WTC11 (cell line): ENCODE results near the gene LRRN4. TPM values are rescaled to one million over a fixed set of nuclear protein-coding genes. Genes with fewer than 3 reads are reported as not detected.

Experiments used
- ATAC-seq: fragments of 200-7000 bp; cut with Tn5 transposase; 2 replicates; pipeline ENCODE4 v1.10.0; 2021; ENCODE audit warnings: mild to moderate bottlenecking, moderate library complexity
- CTCF ChIA-PET: fragments of 300-600 bp; sonication (Branson Sonifier 250); formaldehyde crosslinking; loops from one replicate; lab custom pipeline; 2021; ENCODE audit warnings: antibody characterized with exemption; lab: Charles Lee
- POLR2A ChIA-PET: fragments of 350-600 bp; sonication (Branson Sonifier 250); formaldehyde crosslinking; loops from one replicate; lab custom pipeline; 2021; ENCODE audit warnings: antibody characterized with exemption; lab: Charles Lee
- DNase-seq: peaks from one replicate; pipeline ENCODE4 v3.0.0; 2021; ENCODE audit warnings: low spot score
- H3K27ac Mint-ChIP-seq: 2 replicates; pipeline ENCODE4 v1.8.0; 2021; ENCODE audit warnings: mixed read lengths
- H3K27me3 Mint-ChIP-seq: 2 replicates; pipeline ENCODE4 v1.8.0; 2021; ENCODE audit warnings: low read depth, mild to moderate bottlenecking, moderate library complexity, mixed read lengths
- H3K36me3 Mint-ChIP-seq: 2 replicates; pipeline ENCODE4 v1.8.0; 2021; ENCODE audit warnings: mixed read lengths
- H3K4me1 Mint-ChIP-seq: 2 replicates; pipeline ENCODE4 v1.8.0; 2022; ENCODE audit warnings: mixed read lengths
- H3K4me3 Mint-ChIP-seq: 2 replicates; pipeline ENCODE4 v1.8.0; 2021; ENCODE audit warnings: mild to moderate bottlenecking, moderate library complexity, mixed read lengths
- H3K9me3 Mint-ChIP-seq: 2 replicates; pipeline ENCODE4 v1.8.0; 2021; ENCODE audit warnings: mixed read lengths
- ELF4 ChIP-seq: sonication (generic); formaldehyde crosslinking; IDR thresholded peaks from 2 replicates; pipeline ENCODE4 v1.8.1; 2022; ENCODE audit warnings: low read depth, mild to moderate bottlenecking, moderate library complexity, missing genetic modification reagents
- FOXJ3 ChIP-seq: sonication (generic); formaldehyde crosslinking; IDR thresholded peaks from 2 replicates; pipeline ENCODE4 v1.9.0; 2021; ENCODE audit warnings: missing genetic modification reagents, mild to moderate bottlenecking, borderline replicate concordance
- GRHL2 ChIP-seq: fragments of 250-450 bp; sonication (Bioruptor Pico); IDR thresholded peaks from 2 replicates; pipeline ENCODE4 v1.8.0; 2022; ENCODE audit warnings: mild to moderate bottlenecking, moderate library complexity; ENCODE audit not compliant: insufficient replicate concordance, severe bottlenecking
- JAZF1 ChIP-seq: fragments of 250-450 bp; sonication (Bioruptor Pico); IDR thresholded peaks from 2 replicates; pipeline ENCODE4 v1.9.0; 2021; ENCODE audit warnings: moderate library complexity, mild to moderate bottlenecking, inconsistent platforms
- NR2C2 ChIP-seq: sonication (generic); formaldehyde crosslinking; IDR thresholded peaks from 2 replicates; pipeline ENCODE4 v1.8.0; 2022; ENCODE audit warnings: mild to moderate bottlenecking, missing genetic modification reagents
- SMAD4 ChIP-seq: sonication (generic); formaldehyde crosslinking; IDR thresholded peaks from 2 replicates; pipeline ENCODE4 v1.8.0; 2022; ENCODE audit warnings: mild to moderate bottlenecking, missing genetic modification reagents
- TP53 ChIP-seq: sonication (generic); formaldehyde crosslinking; IDR thresholded peaks from 2 replicates; pipeline ENCODE4 v1.8.1; 2023; ENCODE audit warnings: mild to moderate bottlenecking, missing genetic modification reagents
- ZNF138 ChIP-seq: sonication (generic); formaldehyde crosslinking; conservative IDR thresholded peaks from 2 replicates; pipeline ENCODE4 v1.8.1; 2022; ENCODE audit warnings: mild to moderate bottlenecking, moderate library complexity, missing genetic modification reagents
- ZNF232 ChIP-seq: sonication (generic); formaldehyde crosslinking; IDR thresholded peaks from 2 replicates; pipeline ENCODE4 v1.8.0; 2022; ENCODE audit warnings: mild to moderate bottlenecking, missing genetic modification reagents
- ZNF423 ChIP-seq: fragments of 250-450 bp; sonication (Bioruptor Pico); IDR thresholded peaks from 2 replicates; pipeline ENCODE4 v2.1.2; 2022; ENCODE audit warnings: mild to moderate bottlenecking, moderate library complexity
- total RNA-seq: library from RNA; stranded (reverse); gene quantifications from 3 replicates; pipeline ENCODE4 v1.2.3, GENCODE V29; 2021
- TF ChIP-seq, protein P1 (sequence below): sonication (generic); formaldehyde crosslinking; IDR thresholded peaks from 2 replicates; pipeline ENCODE4 v1.8.0; 2022; ENCODE audit warnings: missing genetic modification reagents
- TF ChIP-seq, protein P2 (sequence below): sonication (generic); formaldehyde crosslinking; IDR thresholded peaks from 2 replicates; pipeline ENCODE4 v1.8.1; 2023; ENCODE audit warnings: mild to moderate bottlenecking, moderate library complexity, missing genetic modification reagents
- TF ChIP-seq, protein P3 (sequence below): sonication (generic); formaldehyde crosslinking; IDR thresholded peaks from 2 replicates; pipeline ENCODE4 v1.8.1; 2022; ENCODE audit warnings: missing genetic modification reagents, borderline replicate concordance
- TF ChIP-seq, protein P4 (sequence below): sonication (generic); formaldehyde crosslinking; IDR thresholded peaks from 2 replicates; pipeline ENCODE4 v1.8.0; 2022; ENCODE audit warnings: mild to moderate bottlenecking, missing genetic modification reagents
- TF ChIP-seq, protein P5 (sequence below): sonication (generic); formaldehyde crosslinking; IDR thresholded peaks from 2 replicates; pipeline ENCODE4 v1.8.0; 2022; ENCODE audit warnings: mild to moderate bottlenecking, missing genetic modification reagents
- TF ChIP-seq, protein P6 (sequence below): sonication (generic); formaldehyde crosslinking; IDR thresholded peaks from 2 replicates; pipeline ENCODE4 v1.8.1; 2022; ENCODE audit warnings: mild to moderate bottlenecking, moderate library complexity, missing genetic modification reagents
- TF ChIP-seq, protein P7 (sequence below): sonication (generic); formaldehyde crosslinking; conservative IDR thresholded peaks from 2 replicates; pipeline ENCODE4 v1.8.1; 2022; ENCODE audit warnings: mild to moderate bottlenecking, missing genetic modification reagents
- TF ChIP-seq, protein P8 (sequence below): sonication (generic); formaldehyde crosslinking; IDR thresholded peaks from 2 replicates; pipeline ENCODE4 v1.8.0; 2022; ENCODE audit warnings: mild to moderate bottlenecking, missing genetic modification reagents

Gene LRRN4
- total RNA-seq, 1 experiment from 2014 or later: 0.48 TPM

DNA sequence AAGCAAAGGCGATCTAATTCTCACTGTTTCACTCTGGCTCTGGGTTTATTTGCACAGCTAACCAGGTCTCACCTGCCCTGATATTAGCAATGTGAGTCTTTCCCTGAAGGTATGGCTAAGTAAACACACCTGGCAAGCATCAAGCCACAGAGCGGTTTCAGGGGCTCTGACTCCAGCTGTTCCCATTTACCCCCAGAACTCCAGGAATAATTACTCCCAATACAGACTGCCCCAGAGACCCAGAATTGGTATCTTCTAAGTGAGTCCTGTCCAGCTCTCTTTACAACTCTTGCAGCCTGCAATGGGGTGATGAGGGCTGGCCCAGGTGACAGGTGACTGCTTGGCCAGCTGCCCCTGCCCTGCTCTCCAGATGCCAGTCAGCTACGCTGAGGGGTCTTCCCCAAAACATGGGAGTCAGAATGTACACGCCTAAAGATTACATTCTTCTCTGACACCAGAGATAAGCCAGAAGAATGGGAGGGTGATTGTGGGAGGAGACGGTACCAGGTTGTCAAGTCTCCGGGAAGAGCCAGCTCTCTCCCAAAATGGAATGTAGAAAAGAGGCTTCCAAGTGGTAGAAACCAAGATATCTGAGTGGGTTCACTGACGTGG, 4.9 kb upstream of the LRRN4 start (continued):
- TF ChIP-seq, protein P1, sequence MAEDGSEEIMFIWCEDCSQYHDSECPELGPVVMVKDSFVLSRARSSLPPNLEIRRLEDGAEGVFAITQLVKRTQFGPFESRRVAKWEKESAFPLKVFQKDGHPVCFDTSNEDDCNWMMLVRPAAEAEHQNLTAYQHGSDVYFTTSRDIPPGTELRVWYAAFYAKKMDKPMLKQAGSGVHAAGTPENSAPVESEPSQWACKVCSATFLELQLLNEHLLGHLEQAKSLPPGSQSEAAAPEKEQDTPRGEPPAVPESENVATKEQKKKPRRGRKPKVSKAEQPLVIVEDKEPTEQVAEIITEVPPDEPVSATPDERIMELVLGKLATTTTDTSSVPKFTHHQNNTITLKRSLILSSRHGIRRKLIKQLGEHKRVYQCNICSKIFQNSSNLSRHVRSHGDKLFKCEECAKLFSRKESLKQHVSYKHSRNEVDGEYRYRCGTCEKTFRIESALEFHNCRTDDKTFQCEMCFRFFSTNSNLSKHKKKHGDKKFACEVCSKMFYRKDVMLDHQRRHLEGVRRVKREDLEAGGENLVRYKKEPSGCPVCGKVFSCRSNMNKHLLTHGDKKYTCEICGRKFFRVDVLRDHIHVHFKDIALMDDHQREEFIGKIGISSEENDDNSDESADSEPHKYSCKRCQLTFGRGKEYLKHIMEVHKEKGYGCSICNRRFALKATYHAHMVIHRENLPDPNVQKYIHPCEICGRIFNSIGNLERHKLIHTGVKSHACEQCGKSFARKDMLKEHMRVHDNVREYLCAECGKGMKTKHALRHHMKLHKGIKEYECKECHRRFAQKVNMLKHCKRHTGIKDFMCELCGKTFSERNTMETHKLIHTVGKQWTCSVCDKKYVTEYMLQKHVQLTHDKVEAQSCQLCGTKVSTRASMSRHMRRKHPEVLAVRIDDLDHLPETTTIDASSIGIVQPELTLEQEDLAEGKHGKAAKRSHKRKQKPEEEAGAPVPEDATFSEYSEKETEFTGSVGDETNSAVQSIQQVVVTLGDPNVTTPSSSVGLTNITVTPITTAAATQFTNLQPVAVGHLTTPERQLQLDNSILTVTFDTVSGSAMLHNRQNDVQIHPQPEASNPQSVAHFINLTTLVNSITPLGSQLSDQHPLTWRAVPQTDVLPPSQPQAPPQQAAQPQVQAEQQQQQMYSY: no peak
- TF ChIP-seq, protein P2, sequence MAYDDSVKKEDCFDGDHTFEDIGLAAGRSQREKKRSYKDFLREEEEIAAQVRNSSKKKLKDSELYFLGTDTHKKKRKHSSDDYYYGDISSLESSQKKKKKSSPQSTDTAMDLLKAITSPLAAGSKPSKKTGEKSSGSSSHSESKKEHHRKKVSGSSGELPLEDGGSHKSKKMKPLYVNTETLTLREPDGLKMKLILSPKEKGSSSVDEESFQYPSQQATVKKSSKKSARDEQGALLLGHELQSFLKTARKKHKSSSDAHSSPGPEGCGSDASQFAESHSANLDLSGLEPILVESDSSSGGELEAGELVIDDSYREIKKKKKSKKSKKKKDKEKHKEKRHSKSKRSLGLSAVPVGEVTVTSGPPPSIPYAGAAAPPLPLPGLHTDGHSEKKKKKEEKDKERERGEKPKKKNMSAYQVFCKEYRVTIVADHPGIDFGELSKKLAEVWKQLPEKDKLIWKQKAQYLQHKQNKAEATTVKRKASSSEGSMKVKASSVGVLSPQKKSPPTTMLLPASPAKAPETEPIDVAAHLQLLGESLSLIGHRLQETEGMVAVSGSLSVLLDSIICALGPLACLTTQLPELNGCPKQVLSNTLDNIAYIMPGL (CRISPR knock-in tag): no peak
- TF ChIP-seq ZNF423: no peak
- TF ChIP-seq ZNF138 (CRISPR knock-in tag): no peak
- TF ChIP-seq TP53: no peak
- no peak for TF ChIP-seq NR2C2 (CRISPR knock-in tag)

DNA sequence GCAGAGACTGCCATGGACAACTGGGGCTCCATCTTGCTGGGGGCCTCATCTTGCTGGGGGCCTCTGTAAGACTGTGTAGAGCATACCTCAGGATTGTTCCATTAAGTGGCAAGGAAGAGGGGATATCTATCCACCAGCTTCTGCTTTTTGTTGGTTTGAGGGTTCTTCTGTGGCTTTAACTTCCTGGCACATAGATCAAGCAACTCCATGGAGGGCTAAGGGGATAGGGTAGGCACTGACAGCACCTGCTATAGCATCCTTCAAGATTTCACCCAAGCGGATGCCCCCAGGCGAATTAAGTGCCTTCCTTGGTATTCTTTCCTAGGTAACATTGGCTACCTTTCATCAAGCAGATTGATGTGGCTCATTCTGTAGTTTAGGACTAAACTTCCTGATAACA, 3.8 kb upstream of the LRRN4 start:
- POLR2A ChIA-PET: no interaction called here
- ATAC-seq: no peak
- peaks cover 30% of the 10 kb centered on the region for H3K27me3 Mint-ChIP-seq
- peaks cover 22% of the 10 kb centered on the region for H3K4me1 Mint-ChIP-seq
- H3K9me3 Mint-ChIP-seq: no peaks in the 10 kb centered on the region
- H3K36me3 Mint-ChIP-seq: no peaks in the 10 kb centered on the region
- no peak for DNase-seq
- H3K4me3 Mint-ChIP-seq: no peak overlapping the region
- CTCF ChIA-PET: interaction anchor here (1.2 kb wide), 1 partner anchor 16 kb away, joined by 3 read pairs; no protein-coding TSS in a partner anchor
- no peak overlapping the region for H3K27ac Mint-ChIP-seq
- no peak for TF ChIP-seq FOXJ3 (CRISPR knock-in tag)
- TF ChIP-seq, protein P2 (CRISPR knock-in tag): no peak
- no peak for TF ChIP-seq ZNF423
- no peak for TF ChIP-seq ELF4
- no peak for TF ChIP-seq SMAD4 (CRISPR knock-in tag)
- no peak for TF ChIP-seq GRHL2
- TF ChIP-seq, protein P3, sequence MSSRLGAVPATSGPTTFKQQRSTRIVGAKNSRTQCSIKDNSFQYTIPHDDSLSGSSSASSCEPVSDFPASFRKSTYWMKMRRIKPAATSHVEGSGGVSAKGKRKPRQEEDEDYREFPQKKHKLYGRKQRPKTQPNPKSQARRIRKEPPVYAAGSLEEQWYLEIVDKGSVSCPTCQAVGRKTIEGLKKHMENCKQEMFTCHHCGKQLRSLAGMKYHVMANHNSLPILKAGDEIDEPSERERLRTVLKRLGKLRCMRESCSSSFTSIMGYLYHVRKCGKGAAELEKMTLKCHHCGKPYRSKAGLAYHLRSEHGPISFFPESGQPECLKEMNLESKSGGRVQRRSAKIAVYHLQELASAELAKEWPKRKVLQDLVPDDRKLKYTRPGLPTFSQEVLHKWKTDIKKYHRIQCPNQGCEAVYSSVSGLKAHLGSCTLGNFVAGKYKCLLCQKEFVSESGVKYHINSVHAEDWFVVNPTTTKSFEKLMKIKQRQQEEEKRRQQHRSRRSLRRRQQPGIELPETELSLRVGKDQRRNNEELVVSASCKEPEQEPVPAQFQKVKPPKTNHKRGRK (CRISPR knock-in tag): no peak
- TF ChIP-seq ZNF232 (CRISPR knock-in tag): no peak
- TF ChIP-seq, protein P4, sequence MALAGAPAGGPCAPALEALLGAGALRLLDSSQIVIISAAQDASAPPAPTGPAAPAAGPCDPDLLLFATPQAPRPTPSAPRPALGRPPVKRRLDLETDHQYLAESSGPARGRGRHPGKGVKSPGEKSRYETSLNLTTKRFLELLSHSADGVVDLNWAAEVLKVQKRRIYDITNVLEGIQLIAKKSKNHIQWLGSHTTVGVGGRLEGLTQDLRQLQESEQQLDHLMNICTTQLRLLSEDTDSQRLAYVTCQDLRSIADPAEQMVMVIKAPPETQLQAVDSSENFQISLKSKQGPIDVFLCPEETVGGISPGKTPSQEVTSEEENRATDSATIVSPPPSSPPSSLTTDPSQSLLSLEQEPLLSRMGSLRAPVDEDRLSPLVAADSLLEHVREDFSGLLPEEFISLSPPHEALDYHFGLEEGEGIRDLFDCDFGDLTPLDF (CRISPR knock-in tag): no peak
- TF ChIP-seq, protein P5, sequence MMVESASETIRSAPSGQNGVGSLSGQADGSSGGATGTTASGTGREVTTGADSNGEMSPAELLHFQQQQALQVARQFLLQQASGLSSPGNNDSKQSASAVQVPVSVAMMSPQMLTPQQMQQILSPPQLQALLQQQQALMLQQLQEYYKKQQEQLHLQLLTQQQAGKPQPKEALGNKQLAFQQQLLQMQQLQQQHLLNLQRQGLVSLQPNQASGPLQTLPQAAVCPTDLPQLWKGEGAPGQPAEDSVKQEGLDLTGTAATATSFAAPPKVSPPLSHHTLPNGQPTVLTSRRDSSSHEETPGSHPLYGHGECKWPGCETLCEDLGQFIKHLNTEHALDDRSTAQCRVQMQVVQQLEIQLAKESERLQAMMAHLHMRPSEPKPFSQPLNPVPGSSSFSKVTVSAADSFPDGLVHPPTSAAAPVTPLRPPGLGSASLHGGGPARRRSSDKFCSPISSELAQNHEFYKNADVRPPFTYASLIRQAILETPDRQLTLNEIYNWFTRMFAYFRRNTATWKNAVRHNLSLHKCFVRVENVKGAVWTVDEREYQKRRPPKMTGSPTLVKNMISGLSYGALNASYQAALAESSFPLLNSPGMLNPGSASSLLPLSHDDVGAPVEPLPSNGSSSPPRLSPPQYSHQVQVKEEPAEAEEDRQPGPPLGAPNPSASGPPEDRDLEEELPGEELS: no peak
- TF ChIP-seq, protein P6, sequence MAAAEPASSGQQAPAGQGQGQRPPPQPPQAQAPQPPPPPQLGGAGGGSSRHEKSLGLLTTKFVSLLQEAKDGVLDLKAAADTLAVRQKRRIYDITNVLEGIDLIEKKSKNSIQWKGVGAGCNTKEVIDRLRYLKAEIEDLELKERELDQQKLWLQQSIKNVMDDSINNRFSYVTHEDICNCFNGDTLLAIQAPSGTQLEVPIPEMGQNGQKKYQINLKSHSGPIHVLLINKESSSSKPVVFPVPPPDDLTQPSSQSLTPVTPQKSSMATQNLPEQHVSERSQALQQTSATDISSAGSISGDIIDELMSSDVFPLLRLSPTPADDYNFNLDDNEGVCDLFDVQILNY: no peak
- TF ChIP-seq, protein P7, sequence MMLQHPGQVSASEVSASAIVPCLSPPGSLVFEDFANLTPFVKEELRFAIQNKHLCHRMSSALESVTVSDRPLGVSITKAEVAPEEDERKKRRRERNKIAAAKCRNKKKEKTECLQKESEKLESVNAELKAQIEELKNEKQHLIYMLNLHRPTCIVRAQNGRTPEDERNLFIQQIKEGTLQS (CRISPR knock-in tag): no peak
- TF ChIP-seq JAZF1 (CRISPR knock-in tag): no peak
- TF ChIP-seq, protein P8, sequence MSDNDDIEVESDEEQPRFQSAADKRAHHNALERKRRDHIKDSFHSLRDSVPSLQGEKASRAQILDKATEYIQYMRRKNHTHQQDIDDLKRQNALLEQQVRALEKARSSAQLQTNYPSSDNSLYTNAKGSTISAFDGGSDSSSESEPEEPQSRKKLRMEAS: no peak
